Measurements from ENCODE around the gene IL6R.

IL6R gene

DNA sequence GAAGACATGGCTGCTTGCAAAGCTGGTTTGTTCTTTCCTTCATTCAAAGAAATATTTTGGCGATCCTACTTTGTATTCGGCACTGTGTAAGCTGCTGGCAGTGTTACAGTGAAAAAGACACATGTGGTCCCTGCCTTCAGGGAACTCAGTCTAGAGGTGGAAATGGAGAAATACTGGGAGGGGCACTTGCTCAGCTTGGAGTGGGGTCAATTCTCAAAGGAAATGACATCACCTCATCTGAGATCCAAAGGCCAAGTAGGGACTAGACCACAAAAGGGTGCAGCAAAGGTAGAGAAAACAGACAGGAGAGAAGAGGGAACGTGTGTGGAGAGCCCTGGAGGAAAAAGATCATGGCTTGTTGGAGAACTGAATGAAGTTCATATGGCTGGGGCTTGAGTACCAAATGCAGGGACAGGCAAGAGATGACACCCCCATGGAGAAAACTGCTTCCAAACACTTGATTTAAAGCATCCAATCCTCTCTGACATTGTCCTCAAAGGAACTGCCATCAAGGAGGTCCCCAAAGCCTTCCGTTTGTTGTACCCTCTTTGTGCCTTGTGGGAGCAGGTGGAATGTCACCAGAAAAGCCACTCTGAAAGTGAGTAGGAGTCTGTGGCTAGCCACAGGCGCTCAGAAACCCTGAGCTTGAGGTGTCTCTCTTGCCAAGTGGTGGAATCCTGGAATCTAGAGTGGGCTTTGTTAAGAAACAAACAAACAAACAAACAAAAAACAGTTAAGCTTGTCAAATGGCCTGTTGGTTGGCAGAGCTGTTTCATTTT is 48.6 kb downstream of the IL6R start:
- no peak for DNase-seq

DNA sequence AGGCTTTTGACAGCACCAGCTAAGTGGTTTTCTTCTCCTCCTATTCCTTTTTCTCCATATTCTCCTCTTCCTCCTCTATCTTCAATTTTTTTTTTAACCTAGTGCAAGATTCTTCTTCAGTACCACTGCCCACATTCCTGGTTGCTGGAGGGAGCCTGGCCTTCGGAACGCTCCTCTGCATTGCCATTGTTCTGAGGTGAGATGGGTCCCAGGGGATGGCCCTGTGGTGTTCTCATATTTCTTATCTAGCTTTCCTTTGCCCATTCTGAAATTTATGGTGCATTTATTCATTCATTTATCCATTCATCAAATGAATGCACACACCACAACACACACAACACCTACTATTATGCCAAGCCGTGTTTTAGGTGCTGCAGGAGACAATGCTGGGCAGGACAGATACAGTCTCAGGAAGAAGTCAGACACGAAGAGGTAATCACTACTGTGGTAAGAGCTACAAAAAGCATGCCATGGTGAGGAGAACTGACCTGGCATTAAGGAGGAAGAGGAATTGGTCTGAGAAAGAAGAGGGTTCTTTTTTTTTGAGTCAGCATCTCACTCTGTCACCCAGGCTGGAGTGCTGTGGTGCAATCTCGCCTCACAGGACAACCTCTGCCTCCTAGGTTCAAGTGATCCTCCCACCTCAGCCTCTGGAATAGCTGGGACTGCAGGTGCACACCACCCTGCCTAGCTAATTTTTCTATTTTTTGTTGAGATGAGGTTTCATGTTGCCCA is 49.4 kb downstream of the IL6R start:
- DNase-seq = no peak

- no peak for DNase-seq
These were observed 51.5 kb downstream of the IL6R start for GRCh38 chr1:154456631-154457030.

DNA sequence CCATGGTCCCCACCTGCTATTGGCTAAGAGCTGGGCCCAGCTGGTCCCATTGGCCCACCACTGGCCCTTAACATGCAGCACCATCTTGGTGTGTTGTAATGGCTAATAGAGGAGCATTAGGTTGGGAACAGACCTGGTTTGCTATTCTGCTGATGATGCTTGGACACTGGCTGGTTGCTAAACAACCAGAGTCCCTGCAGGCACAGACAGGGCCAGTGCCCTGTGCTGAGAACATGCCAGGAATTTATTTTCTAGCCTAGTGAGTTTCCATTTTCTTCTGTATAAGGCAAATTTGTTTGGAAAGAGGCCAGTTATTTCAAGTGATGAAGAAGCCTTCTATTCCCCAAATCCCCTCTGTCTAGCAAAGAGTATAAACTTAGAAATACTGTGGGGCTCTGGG is 53.9 kb downstream of the IL6R start:
- DNase-seq = no peak

DNA sequence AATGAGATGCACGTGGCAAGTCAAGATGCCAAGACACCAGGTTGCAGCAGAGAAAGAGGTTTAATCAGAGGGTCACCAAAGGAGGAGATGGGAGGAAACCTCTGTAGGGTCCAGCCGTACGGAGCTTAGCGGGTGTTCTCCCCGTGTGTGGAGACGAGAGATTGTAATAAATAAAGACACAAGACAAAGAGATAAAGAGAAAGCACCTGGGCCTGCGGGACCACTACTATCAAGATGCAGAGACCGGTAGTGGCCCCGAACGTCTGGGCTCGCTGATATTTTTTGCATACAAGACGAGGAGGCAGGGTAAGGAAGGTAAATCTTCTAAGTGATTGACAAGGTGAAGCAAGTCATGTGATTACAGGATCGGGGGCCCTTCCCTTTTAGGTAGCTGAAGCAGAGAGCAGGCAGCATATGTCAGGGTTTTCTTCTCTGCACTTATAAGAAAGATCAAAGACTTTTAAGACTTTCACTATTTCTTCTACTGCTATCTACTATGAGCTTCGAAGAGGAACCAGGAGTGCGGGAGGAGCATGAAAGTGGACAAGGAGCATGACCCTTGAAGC is 55.6 kb downstream of the IL6R start:
- DNase-seq = no peak

DNA sequence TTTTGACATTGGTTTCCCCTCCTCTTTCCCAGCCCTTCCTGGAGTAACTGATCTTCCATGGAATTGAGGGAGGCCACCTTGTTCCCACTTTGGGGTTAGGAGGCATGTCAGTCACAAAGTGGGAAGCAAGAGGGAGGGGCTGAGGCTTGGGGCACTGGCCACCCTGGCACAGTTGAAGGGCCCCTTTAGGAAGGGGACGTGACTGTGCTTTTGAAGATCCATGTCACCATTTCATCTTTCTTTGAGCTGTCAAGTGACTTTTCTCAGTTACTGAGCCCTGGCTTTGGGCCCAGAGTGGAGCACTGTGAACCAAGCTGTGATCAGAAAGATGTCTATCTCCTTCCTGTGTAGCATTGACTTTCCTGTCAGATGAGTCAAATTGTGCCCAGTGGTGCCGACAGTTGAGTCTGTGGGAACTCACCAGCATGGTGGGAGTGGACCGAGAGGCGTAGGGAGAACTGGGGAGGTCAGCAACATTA is 58.4 kb downstream of the IL6R start:
- peak; percentile 85 for DNase-seq

DNA sequence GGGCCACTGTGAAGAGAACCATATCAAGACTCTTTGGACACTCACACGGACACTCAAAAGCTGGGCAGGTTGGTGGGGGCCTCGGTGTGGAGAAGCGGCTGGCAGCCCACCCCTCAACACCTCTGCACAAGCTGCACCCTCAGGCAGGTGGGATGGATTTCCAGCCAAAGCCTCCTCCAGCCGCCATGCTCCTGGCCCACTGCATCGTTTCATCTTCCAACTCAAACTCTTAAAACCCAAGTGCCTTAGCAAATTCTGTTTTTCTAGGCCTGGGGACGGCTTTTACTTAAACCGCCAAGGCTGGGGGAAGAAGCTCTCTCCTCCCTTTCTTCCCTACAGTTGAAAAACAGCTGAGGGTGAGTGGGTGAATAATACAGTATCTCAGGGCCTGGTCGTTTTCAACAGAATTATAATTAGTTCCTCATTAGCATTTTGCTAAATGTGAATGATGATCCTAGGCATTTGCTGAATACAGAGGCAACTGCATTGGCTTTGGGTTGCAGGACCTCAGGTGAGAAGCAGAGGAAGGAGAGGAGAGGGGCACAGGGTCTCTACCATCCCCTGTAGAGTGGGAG is 60.6 kb downstream of the IL6R start:
- no peak for DNase-seq

DNA sequence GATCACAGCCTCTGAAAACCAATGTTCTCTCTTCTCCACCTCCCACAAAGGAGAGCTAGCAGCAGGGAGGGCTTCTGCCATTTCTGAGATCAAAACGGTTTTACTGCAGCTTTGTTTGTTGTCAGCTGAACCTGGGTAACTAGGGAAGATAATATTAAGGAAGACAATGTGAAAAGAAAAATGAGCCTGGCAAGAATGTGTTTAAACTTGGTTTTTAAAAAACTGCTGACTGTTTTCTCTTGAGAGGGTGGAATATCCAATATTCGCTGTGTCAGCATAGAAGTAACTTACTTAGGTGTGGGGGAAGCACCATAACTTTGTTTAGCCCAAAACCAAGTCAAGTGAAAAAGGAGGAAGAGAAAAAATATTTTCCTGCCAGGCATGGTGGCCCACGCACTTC is 61.1 kb downstream of the IL6R start:
- no peak for DNase-seq

DNA sequence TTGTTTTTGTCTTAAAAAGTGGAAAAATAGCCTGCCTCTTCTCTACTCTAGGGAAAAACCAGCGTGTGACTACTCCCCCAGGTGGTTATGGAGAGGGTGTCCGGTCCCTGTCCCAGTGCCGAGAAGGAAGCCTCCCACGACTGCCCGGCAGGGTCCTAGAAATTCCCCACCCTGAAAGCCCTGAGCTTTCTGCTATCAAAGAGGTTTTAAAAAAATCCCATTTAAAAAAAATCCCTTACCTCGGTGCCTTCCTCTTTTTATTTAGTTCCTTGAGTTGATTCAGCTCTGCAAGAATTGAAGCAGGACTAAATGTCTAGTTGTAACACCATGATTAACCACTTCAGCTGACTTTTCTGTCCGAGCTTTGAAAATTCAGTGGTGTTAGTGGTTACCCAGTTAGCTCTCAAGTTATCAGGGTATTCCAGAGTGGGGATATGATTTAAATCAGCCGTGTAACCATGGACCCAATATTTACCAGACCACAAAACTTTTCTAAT is 61.8 kb downstream of the IL6R start:
- no peak for DNase-seq

- no peak for DNase-seq
These were observed 62.4 kb downstream of the IL6R start for GRCh38 chr1:154467434-154468102.

DNA sequence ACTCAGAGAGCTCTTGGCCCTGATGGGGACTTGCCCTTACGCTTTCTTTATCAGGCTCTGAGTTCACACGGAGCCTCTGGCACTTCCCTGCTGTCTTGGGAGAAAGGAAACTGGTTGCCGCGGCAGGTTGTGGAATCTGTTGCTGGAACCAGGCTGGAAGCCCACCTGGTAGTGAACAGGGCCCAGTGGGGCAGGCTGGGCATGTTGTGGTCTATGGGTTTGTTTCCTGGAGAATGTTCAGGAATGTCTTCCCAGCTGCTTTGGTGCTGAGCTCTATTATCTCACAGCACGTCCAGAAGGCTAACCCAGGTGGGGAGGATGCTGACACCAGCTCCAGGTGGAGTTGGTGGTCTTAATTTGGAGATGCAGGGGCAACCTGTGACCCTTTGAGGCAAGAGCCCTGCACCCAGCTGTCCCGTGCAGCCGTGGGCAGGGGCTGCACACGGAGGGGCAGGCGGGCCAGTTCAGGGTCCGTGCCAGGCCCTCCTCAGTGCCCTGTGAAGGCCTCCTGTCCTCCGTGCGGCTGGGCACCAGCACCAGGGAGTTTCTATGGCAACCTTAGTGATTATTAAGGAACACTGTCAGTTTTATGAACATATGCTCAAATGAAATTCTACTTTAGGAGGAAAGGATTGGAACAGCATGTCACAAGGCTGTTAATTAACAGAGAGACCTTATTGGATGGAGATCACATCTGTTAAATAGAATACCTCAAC is 63.5 kb downstream of the IL6R start:
- no peak for DNase-seq

DNA sequence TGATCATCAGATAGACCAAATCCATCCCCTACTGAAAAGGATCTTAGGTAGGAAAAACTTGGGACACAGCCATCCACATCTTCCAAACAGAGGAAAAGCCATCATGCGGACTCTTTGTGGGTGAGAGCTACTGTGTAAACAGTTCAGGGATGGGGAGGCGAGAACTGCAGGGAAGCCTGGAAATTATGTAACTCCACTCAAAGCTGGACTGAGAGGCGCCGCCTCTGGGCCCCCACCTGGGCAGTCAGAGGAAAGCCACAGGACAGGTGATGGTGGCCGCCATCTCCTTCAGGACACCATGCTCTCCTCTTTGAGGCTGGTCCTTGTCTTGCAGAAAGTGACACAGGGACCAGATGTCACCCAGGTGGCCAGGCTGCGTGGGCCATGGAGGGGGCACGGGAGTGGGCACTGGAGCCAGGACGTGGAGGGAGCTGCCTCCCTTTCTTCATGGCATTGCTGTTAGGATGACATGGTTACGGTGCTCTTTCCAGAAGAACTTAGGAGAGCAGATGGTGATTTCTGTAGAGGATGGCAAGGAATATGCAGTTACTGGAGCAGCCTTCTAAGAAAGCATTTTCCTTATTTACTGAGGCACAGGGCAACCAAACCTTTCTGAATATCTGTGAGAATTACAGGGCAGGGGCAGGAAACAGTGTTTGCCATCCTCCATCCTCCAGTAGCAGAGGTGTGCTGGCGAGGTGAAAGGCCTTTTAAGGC is 64.9 kb downstream of the IL6R start:
- DNase-seq = no peak

DNA sequence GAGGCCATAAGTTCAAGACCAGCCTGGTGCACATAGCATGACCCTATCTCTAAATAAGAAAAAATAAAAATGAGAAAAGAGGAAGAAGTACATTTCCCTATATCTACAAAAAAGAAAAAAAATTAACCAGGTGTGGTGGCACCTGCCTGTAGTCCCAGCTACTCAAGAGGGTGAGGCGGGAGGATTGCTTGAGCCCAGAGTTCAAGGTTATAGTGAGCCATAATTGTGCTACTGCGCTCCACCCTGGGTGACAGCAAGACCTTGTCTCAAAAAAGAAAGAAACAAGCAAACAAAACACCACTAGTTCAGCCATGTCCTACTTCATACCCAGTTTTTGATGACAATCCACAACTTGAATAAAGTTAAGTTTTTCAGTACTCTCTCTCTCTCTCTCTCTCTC is 66.2 kb downstream of the IL6R start:
- DNase-seq = no peak

GRCh38 chr1:154474802-154475201 is 69.7 kb downstream of the IL6R start:
- DNase-seq = no peak

DNA sequence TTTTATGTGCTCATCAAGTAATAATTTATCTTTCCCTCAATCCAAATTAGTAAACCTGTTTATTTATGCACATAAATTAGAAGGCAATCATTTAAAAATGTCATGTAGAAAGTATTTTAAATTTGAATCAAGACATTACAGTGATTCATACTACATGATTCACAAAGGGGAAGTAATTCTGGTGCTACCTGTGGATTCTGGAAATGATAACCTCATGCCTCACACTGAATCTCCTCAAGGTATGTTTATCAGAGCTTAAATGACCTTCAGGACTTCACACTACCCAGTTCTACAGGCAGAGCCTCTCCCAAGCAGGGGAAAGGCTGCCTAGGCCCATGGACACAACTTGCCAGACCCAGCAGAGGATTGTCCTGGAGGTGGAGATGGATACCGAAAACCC is 71.6 kb downstream of the IL6R start:
- no peak for DNase-seq

DNA sequence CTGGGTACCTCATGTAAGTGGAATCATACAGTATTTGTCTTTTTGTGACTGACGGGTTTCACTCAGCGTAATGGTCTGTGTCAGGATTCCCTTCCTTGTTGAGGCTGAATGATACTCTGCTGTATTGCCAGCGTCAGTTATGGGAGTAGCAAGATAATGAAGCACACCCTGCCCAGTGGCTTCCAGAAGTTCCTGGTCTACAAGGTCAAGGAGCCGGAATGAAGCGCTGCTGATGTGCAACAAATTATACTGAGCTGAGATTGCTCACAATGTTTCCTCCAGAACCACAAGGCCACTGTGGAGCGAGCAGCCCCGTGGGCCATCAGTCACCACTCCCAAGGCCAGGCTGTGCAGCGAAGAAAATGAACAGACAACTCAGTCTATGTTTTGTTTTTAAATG is 72.9 kb downstream of the IL6R start:
- no peak for DNase-seq

- DNase-seq = no peak
These were observed 73.5 kb downstream of the IL6R start for GRCh38 chr1:154478639-154479038.

DNA sequence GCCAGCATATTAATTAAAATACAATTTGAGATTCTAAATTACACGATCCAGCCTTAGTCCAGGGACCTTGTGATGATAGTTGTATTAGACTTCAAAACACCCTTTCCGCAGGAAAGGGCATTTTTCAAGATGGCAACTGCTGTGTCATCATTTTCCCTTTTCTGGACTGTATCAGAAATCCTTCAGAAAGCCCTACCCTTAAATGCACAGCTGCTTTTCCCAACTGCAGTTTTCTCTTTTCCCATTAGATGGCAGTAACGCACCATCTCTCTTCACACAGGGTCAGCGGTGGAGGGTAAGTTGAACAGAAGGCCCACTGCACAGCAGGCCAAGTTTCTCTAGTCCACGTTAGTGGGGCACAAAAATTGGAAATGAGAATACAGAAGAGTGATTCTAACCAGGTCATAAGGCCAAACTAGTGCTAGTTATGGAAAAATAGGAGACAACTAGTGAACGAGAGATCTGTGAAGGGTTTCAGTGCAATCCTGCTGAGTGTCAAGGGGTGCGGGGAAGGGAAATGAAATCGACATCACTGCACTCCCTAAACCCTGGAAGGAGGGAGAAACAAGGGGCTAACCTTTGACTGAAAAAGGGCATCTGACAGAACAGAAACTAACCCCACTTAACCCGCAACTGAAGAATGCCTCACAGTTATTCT is 74.8 kb downstream of the IL6R start:
- DNase-seq = peak; percentile 87

GRCh38 chr1:154481053-154481452 is 75.9 kb downstream of the IL6R start:
- peak; percentile 49 for DNase-seq

- DNase-seq = no peak
These were observed 79.0 kb downstream of the IL6R start for GRCh38 chr1:154483941-154484803.

Data from KG1 (cell line).